ENCODE results near the gene SEMA3E.

- TF ChIP-seq ZBTB11 (tag by site-specific recombination; conservative IDR thresholded peaks at IDR 0.05; ENCODE audit: low read depth): no peak
- TF ChIP-seq ZBTB26 (tag by site-specific recombination; optimal IDR thresholded peaks at IDR 0.05): no peak
- TF ChIP-seq ZNF157 (tag by site-specific recombination; IDR thresholded peaks at IDR 0.05): no peak
- no peak for TF ChIP-seq CTCF (tag by site-specific recombination; IDR thresholded peaks at IDR 0.05)
- no peak for TF ChIP-seq ZFP69B (tag by site-specific recombination; IDR thresholded peaks at IDR 0.05)
- no peak for TF ChIP-seq ZNF274 (IDR thresholded peaks at IDR 0.05; ENCODE audit: low read length)
- TF ChIP-seq ZNF274 (tag by site-specific recombination; IDR thresholded peaks at IDR 0.05; ENCODE audit: borderline replicate concordance): no peak
- TF ChIP-seq YY1 (tag by site-specific recombination; IDR thresholded peaks at IDR 0.05): no peak
- no peak for TF ChIP-seq ZSCAN5A (tag by site-specific recombination; IDR thresholded peaks at IDR 0.05)
- TF ChIP-seq ZNF530 (tag by site-specific recombination; IDR thresholded peaks at IDR 0.05; ENCODE audit: low read depth): no peak
- no peak for TF ChIP-seq GLIS2 (tag by site-specific recombination; IDR thresholded peaks at IDR 0.05)
- TF ChIP-seq ZBTB1 (tag by site-specific recombination; IDR thresholded peaks at IDR 0.05): no peak
- TF ChIP-seq ZNF777 (tag by site-specific recombination; IDR thresholded peaks at IDR 0.05; ENCODE audit: borderline replicate concordance): no peak
- TF ChIP-seq ZFHX2 (tag by site-specific recombination; conservative IDR thresholded peaks at IDR 0.05): no peak
- TF ChIP-seq PRDM10 (tag by site-specific recombination; IDR thresholded peaks at IDR 0.05): no peak
Measured at GRCh38 chr7:83517035-83517700, 131.8 kb downstream of the SEMA3E start.
